WTC11 (cell line): ENCODE results near the gene PFDN1. TPM values are rescaled to one million over a fixed set of nuclear protein-coding genes. Genes with fewer than 3 reads are reported as not detected.

Experiments
- ATAC-seq: fragments of 200-7000 bp; cut with Tn5 transposase; 2 replicates; pipeline ENCODE4 v1.10.0; 2021; ENCODE audit warnings: mild to moderate bottlenecking, moderate library complexity
- CTCF ChIA-PET: fragments of 300-600 bp; sonication (Branson Sonifier 250); formaldehyde crosslinking; loops from one replicate; lab custom pipeline; 2021; ENCODE audit warnings: antibody characterized with exemption; lab: Charles Lee
- POLR2A ChIA-PET: fragments of 350-600 bp; sonication (Branson Sonifier 250); formaldehyde crosslinking; loops from one replicate; lab custom pipeline; 2021; ENCODE audit warnings: antibody characterized with exemption; lab: Charles Lee
- DNase-seq: peaks from one replicate; pipeline ENCODE4 v3.0.0; 2021; ENCODE audit warnings: low spot score
- H3K27ac Mint-ChIP-seq: 2 replicates; pipeline ENCODE4 v1.8.0; 2021; ENCODE audit warnings: mixed read lengths
- H3K27me3 Mint-ChIP-seq: 2 replicates; pipeline ENCODE4 v1.8.0; 2021; ENCODE audit warnings: low read depth, mild to moderate bottlenecking, moderate library complexity, mixed read lengths
- H3K36me3 Mint-ChIP-seq: 2 replicates; pipeline ENCODE4 v1.8.0; 2021; ENCODE audit warnings: mixed read lengths
- H3K4me1 Mint-ChIP-seq: 2 replicates; pipeline ENCODE4 v1.8.0; 2022; ENCODE audit warnings: mixed read lengths
- H3K4me3 Mint-ChIP-seq: 2 replicates; pipeline ENCODE4 v1.8.0; 2021; ENCODE audit warnings: mild to moderate bottlenecking, moderate library complexity, mixed read lengths
- H3K9me3 Mint-ChIP-seq: 2 replicates; pipeline ENCODE4 v1.8.0; 2021; ENCODE audit warnings: mixed read lengths
- ARID4B ChIP-seq: sonication (generic); formaldehyde crosslinking; IDR thresholded peaks from 2 replicates; pipeline ENCODE4 v1.8.0; 2023; ENCODE audit warnings: missing genetic modification reagents, mild to moderate bottlenecking, borderline replicate concordance
- CBFB ChIP-seq: sonication (generic); formaldehyde crosslinking; IDR thresholded peaks from 2 replicates; pipeline ENCODE4 v1.8.1; 2022; ENCODE audit warnings: mild to moderate bottlenecking, low read depth, missing genetic modification reagents
- CDX4 ChIP-seq: fragments of 250-450 bp; sonication (Bioruptor Pico); IDR thresholded peaks from 2 replicates; pipeline ENCODE4 v1.9.0; 2021; ENCODE audit warnings: moderate library complexity, mild to moderate bottlenecking, inconsistent platforms, borderline replicate concordance
- CTCF ChIP-seq: fragments of 200-600 bp; IDR thresholded peaks from 2 replicates; pipeline ENCODE4 v1.8.0; 2022; ENCODE audit warnings: antibody characterized with exemption
- ETV6 ChIP-seq: sonication (generic); formaldehyde crosslinking; IDR thresholded peaks from 2 replicates; pipeline ENCODE4 v1.8.1; 2022; ENCODE audit warnings: mild to moderate bottlenecking, missing genetic modification reagents
- FOXK1 ChIP-seq: sonication (generic); formaldehyde crosslinking; IDR thresholded peaks from 2 replicates; pipeline ENCODE4 v1.8.0; 2022; ENCODE audit warnings: mild to moderate bottlenecking, moderate library complexity, missing genetic modification reagents
- GABPB1 ChIP-seq: sonication (generic); formaldehyde crosslinking; IDR thresholded peaks from 2 replicates; pipeline ENCODE4 v1.8.1; 2023; ENCODE audit warnings: mild to moderate bottlenecking, missing genetic modification reagents
- MLX ChIP-seq: sonication (generic); formaldehyde crosslinking; IDR thresholded peaks from 2 replicates; pipeline ENCODE4 v1.8.1; 2023; ENCODE audit warnings: mild to moderate bottlenecking, missing genetic modification reagents, moderate library complexity
- NR1H2 ChIP-seq: sonication (generic); formaldehyde crosslinking; IDR thresholded peaks from 2 replicates; pipeline ENCODE4 v1.9.0; 2021; ENCODE audit warnings: mild to moderate bottlenecking, moderate library complexity, missing genetic modification reagents
- PRDM15 ChIP-seq: sonication (generic); formaldehyde crosslinking; IDR thresholded peaks from 2 replicates; pipeline ENCODE4 v1.8.0; 2022; ENCODE audit warnings: missing genetic modification reagents
- ZBTB21 ChIP-seq: sonication (generic); formaldehyde crosslinking; IDR thresholded peaks from 2 replicates; pipeline ENCODE4 v1.8.1; 2023; ENCODE audit warnings: mild to moderate bottlenecking, missing genetic modification reagents, borderline replicate concordance
- ZNF263 ChIP-seq: sonication (generic); formaldehyde crosslinking; IDR thresholded peaks from 2 replicates; pipeline ENCODE4 v1.8.1; 2022; ENCODE audit warnings: low read depth, mild to moderate bottlenecking, moderate library complexity, missing genetic modification reagents
- ZNF281 ChIP-seq: sonication (generic); formaldehyde crosslinking; IDR thresholded peaks from 2 replicates; pipeline ENCODE4 v1.8.0; 2023; ENCODE audit warnings: mild to moderate bottlenecking, missing genetic modification reagents
- ZNF423 ChIP-seq: fragments of 250-450 bp; sonication (Bioruptor Pico); IDR thresholded peaks from 2 replicates; pipeline ENCODE4 v2.1.2; 2022; ENCODE audit warnings: mild to moderate bottlenecking, moderate library complexity
- total RNA-seq: library from RNA; stranded (reverse); gene quantifications from 3 replicates; pipeline ENCODE4 v1.2.3, GENCODE V29; 2021
- TF ChIP-seq, protein P1 (sequence below): sonication (generic); formaldehyde crosslinking; IDR thresholded peaks from 2 replicates; pipeline ENCODE4 v1.8.1; 2023; ENCODE audit warnings: mild to moderate bottlenecking, missing genetic modification reagents, borderline replicate concordance

PFDN1 gene
- total RNA-seq, 1 experiment from 2014 or later: 44.1 TPM

GRCh38 chr5:140341591-140341990 is 38.7 kb upstream of the PFDN1 start (continued):
- TF ChIP-seq ZBTB21 (CRISPR knock-in tag): no peak
- TF ChIP-seq ZNF281 (CRISPR knock-in tag): no peak
- TF ChIP-seq CDX4 (CRISPR knock-in tag): no peak

GRCh38 chr5:140340605-140341121 is 37.8 kb upstream of the PFDN1 start:
- Mint-ChIP-seq H3K4me3 (no peak overlapping the region), H3K4me1 (peaks cover 16% of the 10 kb centered on the region), H3K36me3 (no peaks in the 10 kb centered on the region; the same call in 1 of the 2 replicates), H3K27me3 (peaks cover 9% of the 10 kb centered on the region), H3K9me3 (no peaks in the 10 kb centered on the region), H3K27ac (no peak overlapping the region)
- CTCF ChIA-PET: no interaction called here
- ATAC-seq (no peak), DNase-seq (no peak)
- POLR2A ChIA-PET: no interaction called here
- TF ChIP-seq CTCF (no peak), ZNF263 (CRISPR knock-in tag) (no peak), PRDM15 (no peak), ETV6 (CRISPR knock-in tag) (no peak), CBFB (CRISPR knock-in tag) (no peak)

DNA sequence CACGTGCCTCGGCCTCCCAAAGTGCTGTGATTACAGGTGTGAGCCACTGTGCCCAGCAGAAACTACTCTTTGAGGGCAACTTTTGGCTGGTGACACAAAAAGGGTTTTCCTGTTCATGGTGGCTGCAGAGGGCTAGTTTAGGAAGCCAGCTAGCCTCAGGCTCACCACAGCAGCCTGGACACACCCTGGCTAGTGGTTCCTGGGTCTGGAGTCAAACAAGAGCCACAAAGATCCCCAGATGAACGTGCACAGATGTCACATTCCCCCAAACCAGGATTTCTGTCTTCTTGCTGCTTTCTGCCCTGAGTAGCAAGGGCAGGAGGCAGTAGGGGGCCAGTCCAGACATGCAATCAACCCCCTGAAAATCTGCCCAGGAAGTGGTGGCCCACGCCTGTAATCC is 36.7 kb upstream of the PFDN1 start:
- H3K4me1 Mint-ChIP-seq: 0 out of 2 replicates have a peak, but pooled peaks cover 6% of the 10 kb centered on the region
- no peak overlapping the region for H3K27ac Mint-ChIP-seq
- CTCF ChIA-PET: no interaction called here
- no peak for DNase-seq
- no peaks in the 10 kb centered on the region for H3K27me3 Mint-ChIP-seq
- no peaks in the 10 kb centered on the region for H3K9me3 Mint-ChIP-seq
- no peak for ATAC-seq
- POLR2A ChIA-PET: no interaction called here
- H3K4me3 Mint-ChIP-seq: no peak overlapping the region
- no peaks in the 10 kb centered on the region; the same call in 1 of the 2 replicates for H3K36me3 Mint-ChIP-seq
- TF ChIP-seq NR1H2 (CRISPR knock-in tag) (no peak), MLX (CRISPR knock-in tag) (no peak), FOXK1 (CRISPR knock-in tag) (no peak), ARID4B (CRISPR knock-in tag) (no peak), GABPB1 (no peak), ZNF423 (CRISPR knock-in tag) (no peak)
- TF ChIP-seq, protein P1, sequence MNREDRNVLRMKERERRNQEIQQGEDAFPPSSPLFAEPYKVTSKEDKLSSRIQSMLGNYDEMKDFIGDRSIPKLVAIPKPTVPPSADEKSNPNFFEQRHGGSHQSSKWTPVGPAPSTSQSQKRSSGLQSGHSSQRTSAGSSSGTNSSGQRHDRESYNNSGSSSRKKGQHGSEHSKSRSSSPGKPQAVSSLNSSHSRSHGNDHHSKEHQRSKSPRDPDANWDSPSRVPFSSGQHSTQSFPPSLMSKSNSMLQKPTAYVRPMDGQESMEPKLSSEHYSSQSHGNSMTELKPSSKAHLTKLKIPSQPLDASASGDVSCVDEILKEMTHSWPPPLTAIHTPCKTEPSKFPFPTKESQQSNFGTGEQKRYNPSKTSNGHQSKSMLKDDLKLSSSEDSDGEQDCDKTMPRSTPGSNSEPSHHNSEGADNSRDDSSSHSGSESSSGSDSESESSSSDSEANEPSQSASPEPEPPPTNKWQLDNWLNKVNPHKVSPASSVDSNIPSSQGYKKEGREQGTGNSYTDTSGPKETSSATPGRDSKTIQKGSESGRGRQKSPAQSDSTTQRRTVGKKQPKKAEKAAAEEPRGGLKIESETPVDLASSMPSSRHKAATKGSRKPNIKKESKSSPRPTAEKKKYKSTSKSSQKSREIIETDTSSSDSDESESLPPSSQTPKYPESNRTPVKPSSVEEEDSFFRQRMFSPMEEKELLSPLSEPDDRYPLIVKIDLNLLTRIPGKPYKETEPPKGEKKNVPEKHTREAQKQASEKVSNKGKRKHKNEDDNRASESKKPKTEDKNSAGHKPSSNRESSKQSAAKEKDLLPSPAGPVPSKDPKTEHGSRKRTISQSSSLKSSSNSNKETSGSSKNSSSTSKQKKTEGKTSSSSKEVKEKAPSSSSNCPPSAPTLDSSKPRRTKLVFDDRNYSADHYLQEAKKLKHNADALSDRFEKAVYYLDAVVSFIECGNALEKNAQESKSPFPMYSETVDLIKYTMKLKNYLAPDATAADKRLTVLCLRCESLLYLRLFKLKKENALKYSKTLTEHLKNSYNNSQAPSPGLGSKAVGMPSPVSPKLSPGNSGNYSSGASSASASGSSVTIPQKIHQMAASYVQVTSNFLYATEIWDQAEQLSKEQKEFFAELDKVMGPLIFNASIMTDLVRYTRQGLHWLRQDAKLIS: no peak
